HCT116 (cell line): ENCODE data around the gene TIAM1. TPM values are rescaled to one million over a fixed set of nuclear protein-coding genes. Genes with fewer than 3 reads are reported as not detected.

Source experiments
- ATAC-seq: fragments of 200-7000 bp; cut with Tn5 transposase; 2 replicates; pipeline ENCODE4 v1.9.1; 2020; ENCODE audit warnings: mild to moderate bottlenecking, moderate library complexity
- BruUV-seq: library from RNA; stranded (reverse); fragments of 400-500 nt; replicated peaks from 2 replicates; lab custom pipeline; 2021; lab: Mats Ljungman, UMichigan
- CTCF ChIA-PET: fragments of 300-600 bp; sonication (Branson Sonifier 250); formaldehyde crosslinking; loops from one replicate; lab custom pipeline; 2021; ENCODE audit warnings: antibody characterized with exemption; lab: Charles Lee
- POLR2A ChIA-PET: fragments of 300-600, 350-600 bp; sonication (Branson Sonifier 250); formaldehyde crosslinking; loops from one replicate; lab custom pipeline; 2021; ENCODE audit warnings: antibody characterized with exemption; lab: Charles Lee
- RAD21 ChIA-PET, 2 experiments: fragments of 300-600 bp; sonication (Branson Sonifier 250); formaldehyde crosslinking; loops; one replicate each; lab custom pipeline; 2023; ENCODE audit warnings: low total read pairs in 2 of 2; ENCODE audit not compliant: uncharacterized antibody in 2 of 2, unreplicated experiment in 2 of 2, low non-redundant PET in 1 of 2; lab: Charles Lee
- DNase-seq: peaks from one replicate; pipeline ENCODE4 v3.0.0-alpha.2; 2010; ENCODE audit warnings: low read depth, low spot score
- H2AFZ ChIP-seq: fragments of 200-600 bp; shearing (Covaris generic), sonication (generic); 2 replicates; pipeline ENCODE4 v1.6.1; 2017; ENCODE audit warnings: low read depth, mixed run types, mixed read lengths, antibody characterized with exemption, low read length; ENCODE audit not compliant: poor library complexity, severe bottlenecking
- H3K27ac ChIP-seq: 2 replicates; pipeline ENCODE4 v1.5.1; 2012; ENCODE audit warnings: low read depth, low read length
- H3K27me3 ChIP-seq: fragments of 200-600 bp; sonication (generic); 2 replicates; pipeline ENCODE4 v1.6.1; 2016; ENCODE audit warnings: mixed run types, low read length, mixed read lengths; ENCODE audit not compliant: insufficient read depth
- H3K36me3 ChIP-seq, 2 experiments: fragments of 200-500 bp in 1 of 2; fragments of 200-600 bp in 1 of 2; sonication (Bioruptor generic) in 1 of 2; sonication (generic) in 1 of 2; 2 replicates each; pipeline versions ENCODE4 v1.5.1 to v1.6.1; 2014 to 2016; ENCODE audit warnings: low read length in 2 of 2, inconsistent platforms in 1 of 2, mixed read lengths in 1 of 2, mixed run types in 1 of 2; ENCODE audit not compliant: insufficient read depth in 2 of 2, control insufficient read depth in 1 of 2
- H3K4me1 ChIP-seq, 2 experiments: fragments of 200-600 bp in 1 of 2; sonication (generic) in 1 of 2; 2 replicates each; pipeline versions ENCODE4 v1.5.1 to v1.6.1; 2012 to 2017; ENCODE audit warnings: low read length in 2 of 2, inconsistent platforms in 1 of 2, mild to moderate bottlenecking in 1 of 2, mixed read lengths in 1 of 2, mixed run types in 1 of 2, moderate library complexity in 1 of 2; ENCODE audit not compliant: insufficient read depth in 2 of 2, control insufficient read depth in 1 of 2
- H3K4me2 ChIP-seq: fragments of 200-600 bp; sonication (generic); 2 replicates; pipeline ENCODE4 v1.6.1; 2017; ENCODE audit warnings: mixed run types, low read length, mixed read lengths
- H3K4me3 ChIP-seq, 2 experiments: fragments of 200-600 bp in 1 of 2; sonication (generic) in 1 of 2; replicated peaks in 1 of 2; 2 replicates each; pipeline ENCODE4 v1.5.1; 2011 to 2016; ENCODE audit warnings: low read length in 2 of 2, control low read depth in 1 of 2, low read depth in 1 of 2, mild to moderate bottlenecking in 1 of 2, mixed read lengths in 1 of 2, mixed run types in 1 of 2
- H3K79me2 ChIP-seq: fragments of 200-600 bp; sonication (generic); 2 replicates; pipeline ENCODE4 v1.6.1; 2017; ENCODE audit warnings: mild to moderate bottlenecking, mixed run types, low read length, moderate library complexity, mixed read lengths; ENCODE audit not compliant: insufficient read depth
- H3K9ac ChIP-seq: fragments of 200-600 bp; sonication (generic); 2 replicates; pipeline ENCODE4 v1.6.1; 2016; ENCODE audit warnings: low read length, mixed read lengths
- H3K9me2 ChIP-seq: fragments of 200-600 bp; sonication (generic), shearing (Covaris generic); 2 replicates; pipeline ENCODE4 v1.6.1; 2017; ENCODE audit warnings: mixed run types, mild to moderate bottlenecking, moderate library complexity; ENCODE audit not compliant: insufficient read depth
- H3K9me3 ChIP-seq, 2 experiments: fragments of 200-500 bp in 1 of 2; fragments of 200-600 bp in 1 of 2; sonication (Bioruptor generic) in 1 of 2; sonication (generic) in 1 of 2; 2 replicates each; pipeline ENCODE4 v1.6.1; 2014 to 2017; ENCODE audit warnings: low read length in 2 of 2, mixed read lengths in 2 of 2, inconsistent platforms in 1 of 2, low read depth in 1 of 2, mild to moderate bottlenecking in 1 of 2, mixed run types in 1 of 2, moderate library complexity in 1 of 2; ENCODE audit not compliant: control insufficient read depth in 1 of 2, insufficient read depth in 1 of 2
- H4K20me1 ChIP-seq: fragments of 200-600 bp; sonication (generic), shearing (Covaris generic); 2 replicates; pipeline ENCODE4 v1.6.1; 2017; ENCODE audit warnings: mixed run types, mild to moderate bottlenecking, moderate library complexity; ENCODE audit not compliant: insufficient read depth
- ATF3 ChIP-seq: IDR thresholded peaks from 2 replicates; pipeline ENCODE4 v1.6.1; 2012
- CEBPB ChIP-seq: IDR thresholded peaks from 2 replicates; pipeline ENCODE4 v1.6.1; 2012; ENCODE audit warnings: low read depth
- EZH2 ChIP-seq: fragments of 200-600 bp; sonication (generic); IDR thresholded peaks from 2 replicates; pipeline ENCODE4 v1.6.1; 2017; ENCODE audit warnings: antibody characterized with exemption, mixed run types
- FOSL1 ChIP-seq: IDR thresholded peaks from 2 replicates; pipeline ENCODE4 v1.6.1; 2012; ENCODE audit warnings: low read depth
- JUND ChIP-seq: IDR thresholded peaks from 2 replicates; pipeline ENCODE4 v1.6.1; 2012
- POLR2A ChIP-seq: IDR thresholded peaks from 2 replicates; pipeline ENCODE4 v1.7.0; 2011; ENCODE audit warnings: borderline replicate concordance; ENCODE audit not compliant: insufficient read depth, insufficient read length; ENCODE audit errors: extremely low read depth
- POLR2AphosphoS5 ChIP-seq: IDR thresholded peaks from 2 replicates; pipeline ENCODE4 v1.6.1; 2011; ENCODE audit warnings: mild to moderate bottlenecking, low read depth, low read length, moderate library complexity
- RAD21 ChIP-seq: IDR thresholded peaks from 2 replicates; pipeline ENCODE4 v1.6.1; 2012; ENCODE audit warnings: low read depth, mild to moderate bottlenecking
- REST ChIP-seq: IDR thresholded peaks from 2 replicates; pipeline ENCODE4 v1.6.1; 2012; ENCODE audit warnings: low read depth
- TCF7L2 ChIP-seq: IDR thresholded peaks from 2 replicates; pipeline ENCODE4 v1.7.0; 2011; ENCODE audit warnings: borderline replicate concordance, inconsistent platforms; ENCODE audit not compliant: insufficient read depth, insufficient read length; ENCODE audit errors: extremely low read depth
- YY1 ChIP-seq: IDR thresholded peaks from 2 replicates; pipeline ENCODE4 v1.6.1; 2011; ENCODE audit warnings: low read length, low read depth, moderate library complexity, mild to moderate bottlenecking; ENCODE audit not compliant: insufficient replicate concordance; ENCODE audit errors: extremely low read depth
- ZFX ChIP-seq: fragments of 450-650 bp; IDR thresholded peaks from 2 replicates; pipeline ENCODE4 v1.6.1; 2017
- ZNF274 ChIP-seq: fragments of 200-500 bp; sonication (Bioruptor generic); IDR thresholded peaks from 2 replicates; pipeline ENCODE4 v1.6.1; 2014; ENCODE audit warnings: mild to moderate bottlenecking, low read depth, low read length, inconsistent platforms
- intact Hi-C: fragments of 100-400 bp; cut with micrococcal nuclease; formaldehyde crosslinking; loops from 2 replicates; pipeline ENCODE4 v1.10.0; 2022
- total RNA-seq: library from RNA; stranded (reverse); gene quantifications from one replicate; pipeline ENCODE4 v1.2.1, GENCODE V29; 2021; ENCODE audit not compliant: unreplicated experiment

TIAM1 gene
- total RNA-seq, 1 experiment from 2014 or later = 47.8 TPM

GRCh38 chr21:31172328-31172727 is 171.7 kb downstream of the TIAM1 start:
- Histone ChIP-seq H3K27ac (no peak overlapping the region), H3K36me3 (no peaks in the 10 kb centered on the region), H3K9ac (no peak overlapping the region), H3K9me2 (no peaks in the 10 kb centered on the region), H3K4me1 (no peaks in the 10 kb centered on the region), H3K9me3 (no peaks in the 10 kb centered on the region)
- BruUV-seq = no TSS peak
- POLR2A ChIA-PET = no interaction called here
- intact Hi-C loops = no loop called here
- ATAC-seq = no peak
- CTCF ChIA-PET = interaction anchor here (0.8 kb wide), 1 partner anchor 408 kb away, joined by 3 read pairs; no protein-coding TSS in a partner anchor
- TF ChIP-seq EZH2 (no peak), JUND (no peak), RAD21 (no peak), YY1 (no peak), ZNF274 (no peak), FOSL1 (no peak)
- TF ChIP-seq, all 23 proteins: peak for 0
- no peak overlapping the region for H3K4me2 ChIP-seq
- no peak overlapping the region for H3K4me3 ChIP-seq
- H4K20me1 ChIP-seq = no peaks in the 10 kb centered on the region
- no peaks in the 10 kb centered on the region for H3K27me3 ChIP-seq
- H2AFZ ChIP-seq = no peak overlapping the region
- RAD21 ChIA-PET = no interaction called here
- no peak for DNase-seq
- no peaks in the 10 kb centered on the region for H3K79me2 ChIP-seq

- no peak overlapping the region for H3K4me2 ChIP-seq
- no peak overlapping the region for H2AFZ ChIP-seq
- ATAC-seq (no peak), DNase-seq (no peak)
- ChIA-PET RAD21 (no interaction called here), CTCF (no interaction called here), POLR2A (no interaction called here)
- no peaks in the 10 kb centered on the region for H4K20me1 ChIP-seq
- intact Hi-C loops = no loop called here
- H3K4me3 ChIP-seq = no peak overlapping the region
- no TSS peak for BruUV-seq
- no peaks in the 10 kb centered on the region for H3K9me2 ChIP-seq
- H3K79me2 ChIP-seq = no peaks in the 10 kb centered on the region
- H3K9ac ChIP-seq = no peak overlapping the region
- no peaks in the 10 kb centered on the region for H3K4me1 ChIP-seq
- no peaks in the 10 kb centered on the region for H3K27me3 ChIP-seq
- H3K27ac ChIP-seq = no peak overlapping the region
- H3K9me3 ChIP-seq = no peaks in the 10 kb centered on the region
- H3K36me3 ChIP-seq = peaks cover 0 to 2% of the 10 kb centered on the region in 2 experiments; a peak in 1 of 4 replicates
- TF ChIP-seq TCF7L2 (no peak), ATF3 (no peak), POLR2AphosphoS5 (no peak), YY1 (no peak), REST (no peak), POLR2A (no peak), CEBPB (no peak), ZFX (no peak)
Measured at GRCh38 chr21:31164713-31165694, 179.1 kb downstream of the TIAM1 start.
